Transverse colon (tissue), 4 donors: ENCODE measurements around the gene ZNF33B.
"Not testable (repeated sequence)": the region's sequence is repeated elsewhere in the genome, so short reads cannot be mapped to it uniquely, and the experiment has no call there.

Experiments used
- CTCF ChIP-seq, 5 experiments: fragments of 200-600 bp in 3 of 5; fragments of 450-650 bp in 2 of 5; sonication (generic) in 3 of 5; IDR thresholded peaks; 1 replicate in 2 of 5; 2 replicates in 3 of 5; pipeline ENCODE4 v1.5.1; 2016 to 2017; ENCODE audit warnings: antibody characterized with exemption in 5 of 5, inconsistent platforms in 3 of 5, mild to moderate bottlenecking in 2 of 5, moderate library complexity in 1 of 5
- EP300 ChIP-seq: sonication (generic); formaldehyde crosslinking; IDR thresholded peaks from one replicate; pipeline ENCODE4 v1.6.1; 2017; ENCODE audit warnings: antibody characterized with exemption, low read depth
- POLR2A ChIP-seq: fragments of 450-650 bp; IDR thresholded peaks from one replicate; pipeline ENCODE4 v1.6.1; 2016; ENCODE audit warnings: antibody characterized with exemption, mild to moderate bottlenecking, moderate library complexity
- POLR2AphosphoS5 ChIP-seq, 3 donors: sonication (generic); formaldehyde crosslinking; IDR thresholded peaks; one replicate each; pipeline ENCODE4 v1.6.1; 2016; ENCODE audit warnings: antibody characterized with exemption in 3 of 3

- not testable (repeated sequence) for TF ChIP-seq CTCF (IDR thresholded peaks at IDR 0.05); POLR2A; POLR2AphosphoS5 (IDR thresholded peaks at IDR 0.05); EP300
Observed at GRCh38 chr10:42553576-42553975, 84.8 kb downstream of the ZNF33B start.
